GM12878 (cell line): ENCODE data around the gene MPST. TPM values are rescaled to one million over a fixed set of nuclear protein-coding genes. Genes with fewer than 3 reads are reported as not detected.

Experiments
- IKZF2 ChIP-seq, 2 experiments: fragments of 450-650 bp; IDR thresholded peaks; 2 replicates each; pipeline ENCODE4 v1.6.1; 2017; ENCODE audit warnings: mild to moderate bottlenecking in 2 of 2, moderate library complexity in 2 of 2
- IRF4 ChIP-seq: IDR thresholded peaks from 2 replicates; pipeline ENCODE4 v1.6.1; 2011; ENCODE audit warnings: low read depth, low read length
- MTA2 ChIP-seq: fragments of 450-650 bp; IDR thresholded peaks from 2 replicates; pipeline ENCODE4 v1.6.1; 2016; ENCODE audit warnings: low read depth, mild to moderate bottlenecking, moderate library complexity
- PKNOX1 ChIP-seq: fragments of 450-650 bp; IDR thresholded peaks from 2 replicates; pipeline ENCODE4 v1.6.1; 2016; ENCODE audit warnings: mild to moderate bottlenecking
- RB1 ChIP-seq: fragments of 450-650 bp; formaldehyde crosslinking; IDR thresholded peaks from 2 replicates; pipeline ENCODE4 v1.6.1; 2017; ENCODE audit warnings: mild to moderate bottlenecking, borderline replicate concordance
- SIX5 ChIP-seq: IDR thresholded peaks from 2 replicates; pipeline ENCODE4 v1.6.1; 2011; ENCODE audit warnings: mild to moderate bottlenecking, low read depth, low read length, moderate library complexity; ENCODE audit not compliant: severe bottlenecking
- SMARCA5 ChIP-seq: fragments of 450-650 bp; IDR thresholded peaks from 2 replicates; pipeline ENCODE4 v1.6.1; 2017; ENCODE audit warnings: mild to moderate bottlenecking
- TCF3 ChIP-seq: IDR thresholded peaks from 2 replicates; pipeline ENCODE4 v1.6.1; 2012; ENCODE audit warnings: low read depth, mild to moderate bottlenecking, low read length, borderline replicate concordance; ENCODE audit not compliant: insufficient read depth
- ZSCAN29 ChIP-seq: fragments of 450-650 bp; IDR thresholded peaks from 2 replicates; pipeline ENCODE4 v1.6.1; 2017; ENCODE audit warnings: mild to moderate bottlenecking, moderate library complexity
- polyA plus RNA-seq, 11 experiments: library from polyadenylated mRNA; depleted of rRNA in 4 of 11; unstranded in 6 of 11; stranded (reverse) in 5 of 11; fragments of >200 nt; fragmentation: Nextera tagmentation in 4 of 11; fragmentation: Illumina TruSeq in 1 of 11; extraction: Ambion mirVana in 4 of 11; extraction: Trizol in 1 of 11; gene quantifications; 1 replicate in 1 of 11; 2 replicates in 10 of 11; pipeline versions ENCODE4 v1.2.1 to v1.2.3, GENCODE V29; 2011 to 2016; ENCODE audit warnings: inconsistent platforms in 2 of 11, missing spikeins in 2 of 11, low read depth in 1 of 11
- total RNA-seq, 4 experiments: library from RNA; depleted of rRNA in 3 of 4; stranded (reverse); fragments of >200 nt in 3 of 4; fragmentation: Illumina TruSeq in 1 of 4; extraction: Trizol in 1 of 4; gene quantifications; 2 replicates each; pipeline versions ENCODE4 v1.2.1 to v1.2.3, GENCODE V29; 2013 to 2021
- TF ChIP-seq, protein P1 (sequence below): fragments of 450-650 bp; IDR thresholded peaks from 2 replicates; pipeline ENCODE4 v1.6.1; 2018; ENCODE audit warnings: borderline replicate concordance, mild to moderate bottlenecking; ENCODE audit not compliant: partially characterized antibody

MPST gene
- total and polyA plus RNA-seq, 10 of the 15 experiments (the other 5 are each of a cell fraction or from before 2014, with no cell fraction given) = 0.95 to 88.7 (median 38.5) TPM

DNA sequence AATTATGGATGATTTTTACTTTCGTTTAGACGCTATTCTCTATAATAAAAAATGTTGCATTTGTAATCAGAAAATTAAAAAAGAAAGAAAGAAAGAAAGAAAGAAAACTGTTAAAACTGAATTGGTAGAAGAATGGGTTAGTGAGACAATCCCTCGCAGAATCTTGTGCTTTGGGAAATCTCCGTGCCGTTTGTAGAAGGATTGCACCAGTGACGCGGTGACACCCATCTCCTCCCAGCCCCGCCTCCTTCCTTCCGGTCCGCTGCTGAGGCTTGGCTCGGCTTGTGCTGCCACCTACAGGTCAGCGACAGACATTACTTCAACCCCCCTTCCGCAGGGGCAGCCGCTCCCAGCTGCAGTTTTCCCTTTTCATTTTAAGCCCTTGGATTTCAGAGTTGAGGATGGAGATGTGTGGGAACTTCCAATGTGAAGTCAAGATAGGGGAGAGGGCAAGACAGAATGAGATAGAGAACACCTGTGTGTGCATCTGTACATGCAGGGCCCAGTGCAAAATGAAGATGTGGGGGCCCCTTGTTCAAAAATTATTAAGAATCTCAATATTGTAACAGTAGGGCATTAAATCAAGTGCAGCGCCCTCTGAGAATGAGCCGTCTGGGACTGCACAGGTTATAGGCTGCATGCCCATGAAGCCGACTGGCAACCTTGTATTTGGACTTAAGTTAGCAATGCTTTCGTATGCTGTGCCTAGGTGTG lies 41.4 kb upstream of the MPST start (continued):
- TF ChIP-seq, protein P1, sequence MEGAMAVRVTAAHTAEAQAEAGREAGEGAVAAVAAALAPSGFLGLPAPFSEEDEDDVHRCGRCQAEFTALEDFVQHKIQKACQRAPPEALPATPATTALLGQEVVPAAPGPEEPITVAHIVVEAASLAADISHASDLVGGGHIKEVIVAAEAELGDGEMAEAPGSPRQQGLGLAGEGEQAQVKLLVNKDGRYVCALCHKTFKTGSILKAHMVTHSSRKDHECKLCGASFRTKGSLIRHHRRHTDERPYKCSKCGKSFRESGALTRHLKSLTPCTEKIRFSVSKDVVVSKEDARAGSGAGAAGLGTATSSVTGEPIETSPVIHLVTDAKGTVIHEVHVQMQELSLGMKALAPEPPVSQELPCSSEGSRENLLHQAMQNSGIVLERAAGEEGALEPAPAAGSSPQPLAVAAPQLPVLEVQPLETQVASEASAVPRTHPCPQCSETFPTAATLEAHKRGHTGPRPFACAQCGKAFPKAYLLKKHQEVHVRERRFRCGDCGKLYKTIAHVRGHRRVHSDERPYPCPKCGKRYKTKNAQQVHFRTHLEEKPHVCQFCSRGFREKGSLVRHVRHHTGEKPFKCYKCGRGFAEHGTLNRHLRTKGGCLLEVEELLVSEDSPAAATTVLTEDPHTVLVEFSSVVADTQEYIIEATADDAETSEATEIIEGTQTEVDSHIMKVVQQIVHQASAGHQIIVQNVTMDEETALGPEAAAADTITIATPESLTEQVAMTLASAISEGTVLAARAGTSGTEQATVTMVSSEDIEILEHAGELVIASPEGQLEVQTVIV = no peak
- no peak for TF ChIP-seq TCF3
- TF ChIP-seq ZSCAN29 = no peak
- TF ChIP-seq MTA2 = no peak
- 0 out of 2 replicates have a peak, but pooled peaks have one; percentile 54 for TF ChIP-seq IRF4
- TF ChIP-seq RB1 = 0 out of 2 replicates have a peak, but pooled peaks have one; percentile 45
- peak; percentile 85 for TF ChIP-seq PKNOX1
- no peak for TF ChIP-seq IKZF2 (IDR thresholded peaks at IDR 0.05)
- no peak for TF ChIP-seq SIX5
- peak; percentile 61; the same call in 1 of the 2 replicates for TF ChIP-seq SMARCA5
